IMR-90 (cell line): ENCODE measurements around the gene BEAN1. TPM values are rescaled to one million over a fixed set of nuclear protein-coding genes. Genes with fewer than 3 reads are reported as not detected.

ENCODE experiments used
- ATAC-seq: fragments of 200-7000 bp; cut with Tn5 transposase; 2 replicates; pipeline ENCODE4 v1.9.1; 2020; ENCODE audit warnings: low read depth, mild to moderate bottlenecking, moderate library complexity
- BruUV-seq: library from RNA; stranded (reverse); fragments of 400-500 nt; replicated peaks from 2 replicates; lab custom pipeline; 2021; lab: Mats Ljungman, UMichigan
- CTCF ChIA-PET: fragments of 300-600 bp; formaldehyde crosslinking; extraction: SDS; loops from one replicate; lab custom pipeline; 2021; ENCODE audit warnings: antibody characterized with exemption; lab: Yijun Ruan, JAX
- POLR2A ChIA-PET: fragments of 300-600 bp; sonication (Branson Sonifier 250); formaldehyde crosslinking; loops from one replicate; lab custom pipeline; 2022; ENCODE audit warnings: antibody characterized with exemption; ENCODE audit not compliant: unreplicated experiment; lab: Charles Lee
- DNase-seq: peaks from one replicate; pipeline ENCODE4 v3.0.0; 2013
- H2AFZ ChIP-seq: replicated peaks from 2 replicates; pipeline ENCODE3; 2013; ENCODE audit warnings: low read length, mild to moderate bottlenecking; ENCODE audit not compliant: poor library complexity
- H2AK5ac ChIP-seq: 2 replicates; pipeline ENCODE4 v1.6.1; 2013; ENCODE audit warnings: low read depth, low read length, inconsistent platforms
- H2AK9ac ChIP-seq: replicated peaks from 2 replicates; pipeline ENCODE3; 2013; ENCODE audit warnings: mild to moderate bottlenecking, low read depth, low read length, moderate library complexity; ENCODE audit not compliant: poor library complexity
- H2BK120ac ChIP-seq: 2 replicates; pipeline ENCODE4 v1.6.1; 2013; ENCODE audit warnings: low read depth, low read length, inconsistent platforms
- H2BK15ac ChIP-seq: 3 replicates; pipeline ENCODE4 v1.6.1; 2013; ENCODE audit warnings: low read depth, low read length, inconsistent platforms
- H2BK20ac ChIP-seq: 2 replicates; pipeline ENCODE4 v1.6.1; 2013; ENCODE audit warnings: low read depth, mild to moderate bottlenecking, inconsistent platforms, low read length, moderate library complexity
- H2BK5ac ChIP-seq: 2 replicates; pipeline ENCODE4 v1.6.1; 2013; ENCODE audit warnings: mild to moderate bottlenecking, low read depth, low read length, inconsistent platforms; ENCODE audit not compliant: poor library complexity, severe bottlenecking
- H3K14ac ChIP-seq: replicated peaks from 2 replicates; pipeline ENCODE4 v1.6.1; 2013; ENCODE audit warnings: low read depth, low read length, inconsistent platforms
- H3K18ac ChIP-seq: 2 replicates; pipeline ENCODE4 v1.6.1; 2013; ENCODE audit warnings: low read depth, low read length, control low read depth
- H3K23ac ChIP-seq: 2 replicates; pipeline ENCODE4 v1.6.1; 2013; ENCODE audit warnings: low read depth, low read length, inconsistent platforms
- H3K27ac ChIP-seq: 2 replicates; pipeline ENCODE4 v1.5.1; 2013; ENCODE audit warnings: mild to moderate bottlenecking, control low read depth, low read length; ENCODE audit not compliant: insufficient read depth
- H3K27me3 ChIP-seq: 2 replicates; pipeline ENCODE4 v1.6.1; 2013; ENCODE audit warnings: low read length; ENCODE audit not compliant: control insufficient read depth, insufficient read depth
- H3K36me3 ChIP-seq: 2 replicates; pipeline ENCODE4 v1.6.1; 2013; ENCODE audit warnings: low read length, mixed read lengths; ENCODE audit not compliant: control insufficient read depth, insufficient read depth
- H3K4ac ChIP-seq: 2 replicates; pipeline ENCODE4 v1.6.1; 2013; ENCODE audit warnings: low read depth, low read length, inconsistent platforms
- H3K4me1 ChIP-seq: 2 replicates; pipeline ENCODE4 v1.6.1; 2013; ENCODE audit warnings: low read length, mixed read lengths; ENCODE audit not compliant: control insufficient read depth, insufficient read depth
- H3K4me2 ChIP-seq: 2 replicates; pipeline ENCODE4 v1.6.1; 2013; ENCODE audit warnings: low read depth, mild to moderate bottlenecking, control low read depth, low read length, moderate library complexity
- H3K4me3 ChIP-seq: 2 replicates; pipeline ENCODE4 v1.5.1; 2013; ENCODE audit warnings: low read depth, mild to moderate bottlenecking, control low read depth, low read length, moderate library complexity; ENCODE audit not compliant: insufficient read depth
- H3K56ac ChIP-seq: 2 replicates; pipeline ENCODE4 v1.6.1; 2013; ENCODE audit warnings: low read length, inconsistent platforms; ENCODE audit not compliant: insufficient read depth; ENCODE audit errors: extremely low read depth
- H3K79me1 ChIP-seq, 2 experiments: 2 replicates each; pipeline ENCODE4 v1.6.1; 2013; ENCODE audit warnings: low read length in 2 of 2, inconsistent platforms in 1 of 2, low read depth in 1 of 2
- H3K9ac ChIP-seq: 2 replicates; pipeline ENCODE4 v1.6.1; 2013; ENCODE audit warnings: low read depth, low read length, control low read depth
- H3K9me1 ChIP-seq: 2 replicates; pipeline ENCODE4 v1.6.1; 2013; ENCODE audit warnings: low read length, inconsistent platforms; ENCODE audit not compliant: insufficient read depth
- H3K9me3 ChIP-seq: 2 replicates; pipeline ENCODE4 v1.6.1; 2013; ENCODE audit warnings: low read length; ENCODE audit not compliant: control insufficient read depth, insufficient read depth
- H4K20me1 ChIP-seq: 2 replicates; pipeline ENCODE4 v1.6.1; 2013; ENCODE audit warnings: low read length, inconsistent platforms; ENCODE audit not compliant: insufficient read depth
- H4K5ac ChIP-seq: 2 replicates; pipeline ENCODE4 v1.6.1; 2013; ENCODE audit warnings: mild to moderate bottlenecking, low read depth, low read length, control low read depth
- H4K8ac ChIP-seq, 2 experiments: 2 replicates each; pipeline ENCODE4 v1.6.1; 2013; ENCODE audit warnings: low read depth in 2 of 2, low read length in 2 of 2, control low read depth in 1 of 2, inconsistent platforms in 1 of 2
- H4K91ac ChIP-seq: 2 replicates; pipeline ENCODE4 v1.6.1; 2013; ENCODE audit warnings: low read depth, low read length, inconsistent platforms; ENCODE audit not compliant: insufficient read depth
- BHLHE40 ChIP-seq: fragments of 150-350 bp; IDR thresholded peaks from 2 replicates; pipeline ENCODE4 v1.6.1; 2016; ENCODE audit warnings: mild to moderate bottlenecking, low read depth, low read length
- CEBPB ChIP-seq: IDR thresholded peaks from 2 replicates; pipeline ENCODE4 v1.6.1; 2012; ENCODE audit warnings: low read depth, low read length, improper control_type of control experiment
- CHD1 ChIP-seq: IDR thresholded peaks from 2 replicates; pipeline ENCODE4 v1.6.1; 2012; ENCODE audit warnings: low read depth, low read length, improper control_type of control experiment
- FOS ChIP-seq: fragments of 150-350 bp; IDR thresholded peaks from 2 replicates; pipeline ENCODE4 v1.6.1; 2016; ENCODE audit warnings: low read depth, low read length
- MAFK ChIP-seq: IDR thresholded peaks from 2 replicates; pipeline ENCODE4 v1.6.1; 2012; ENCODE audit warnings: low read depth, low read length, improper control_type of control experiment
- MAZ ChIP-seq: IDR thresholded peaks from 2 replicates; pipeline ENCODE4 v1.6.1; 2012; ENCODE audit warnings: low read depth, mild to moderate bottlenecking, low read length, improper control_type of control experiment, moderate library complexity, borderline replicate concordance
- MXI1 ChIP-seq: IDR thresholded peaks from 2 replicates; pipeline ENCODE4 v1.6.1; 2012; ENCODE audit warnings: low read depth, mild to moderate bottlenecking, low read length, moderate library complexity, borderline replicate concordance
- NFE2L2 ChIP-seq: fragments of 150-350 bp; IDR thresholded peaks from 2 replicates; pipeline ENCODE4 v1.6.1; 2016; ENCODE audit warnings: low read depth, mild to moderate bottlenecking, low read length
- POLR2A ChIP-seq: IDR thresholded peaks from 2 replicates; pipeline ENCODE4 v1.6.1; 2012; ENCODE audit warnings: mild to moderate bottlenecking, low read depth, low read length
- RAD21 ChIP-seq: IDR thresholded peaks from 2 replicates; pipeline ENCODE4 v1.6.1; 2012; ENCODE audit warnings: low read length, improper control_type of control experiment
- RCOR1 ChIP-seq: IDR thresholded peaks from 2 replicates; pipeline ENCODE4 v1.6.1; 2012; ENCODE audit warnings: mild to moderate bottlenecking, low read length, improper control_type of control experiment; ENCODE audit not compliant: insufficient replicate concordance
- RFX5 ChIP-seq: IDR thresholded peaks from 2 replicates; pipeline ENCODE4 v1.8.0; 2012; ENCODE audit warnings: low read depth, mild to moderate bottlenecking, low read length, moderate library complexity
- SMC3 ChIP-seq: fragments of 150-350 bp; IDR thresholded peaks from 2 replicates; pipeline ENCODE4 v1.6.1; 2016; ENCODE audit warnings: low read depth, mild to moderate bottlenecking, antibody characterized with exemption, low read length, moderate library complexity
- WGBS, 2 experiments: methylation state at CpG; one replicate each; pipeline versions ENCODE4 v1.1.5 to v1.1.7; 2013; ENCODE audit warnings: missing lambda C conversion rate in 2 of 2; ENCODE audit not compliant: insufficient read length in 1 of 2; ENCODE audit errors: extremely low coverage in 2 of 2; 5-methylcytosine and 5-hydroxymethylcytosine counted together
- dilution Hi-C: fragments of 300-500 bp; cut with HindIII; formaldehyde crosslinking; loops from one replicate; pipeline ENCODE4 v1.14.3; 2018; ENCODE audit warnings: low sequenced_read_pairs; ENCODE audit not compliant: unreplicated experiment
- in situ Hi-C: fragments of 300-500 bp; cut with MboI; formaldehyde crosslinking; loops from 3 replicates; pipeline ENCODE4 v1.14.3; 2019; ENCODE audit warnings: low sequenced_read_pairs, inconsistent platforms, mixed read lengths
- intact Hi-C: fragments of 100-400 bp; cut with micrococcal nuclease; formaldehyde crosslinking; loops from 2 replicates; pipeline ENCODE4 v1.10.0; 2022
- polyA plus RNA-seq, 3 experiments: library from polyadenylated mRNA; depleted of rRNA; stranded (reverse); fragments of >200 nt; gene quantifications; 2 replicates each; pipeline ENCODE4 v1.2.3, GENCODE V29; 2012; ENCODE audit warnings: low replicate concordance in 1 of 3
- total RNA-seq: library from RNA; depleted of rRNA; stranded (reverse); fragments of >200 nt; gene quantifications from 2 replicates; pipeline ENCODE4 v1.2.3, GENCODE V29; 2012
- TF ChIP-seq, protein P1 (sequence below): fragments of 150-350 bp; IDR thresholded peaks from 2 replicates; pipeline ENCODE4 v1.6.1; 2016; ENCODE audit warnings: low read depth, mild to moderate bottlenecking, low read length, moderate library complexity, borderline replicate concordance
- TF ChIP-seq, protein P2 (sequence below): fragments of 150-350 bp; IDR thresholded peaks from 2 replicates; pipeline ENCODE4 v1.6.1; 2017; ENCODE audit warnings: mild to moderate bottlenecking, antibody characterized with exemption, low read length, low read depth

The BEAN1 gene
- total and polyA plus RNA-seq, 2 of the 4 experiments (the other 2 are of a cell fraction), result not detected

DNA sequence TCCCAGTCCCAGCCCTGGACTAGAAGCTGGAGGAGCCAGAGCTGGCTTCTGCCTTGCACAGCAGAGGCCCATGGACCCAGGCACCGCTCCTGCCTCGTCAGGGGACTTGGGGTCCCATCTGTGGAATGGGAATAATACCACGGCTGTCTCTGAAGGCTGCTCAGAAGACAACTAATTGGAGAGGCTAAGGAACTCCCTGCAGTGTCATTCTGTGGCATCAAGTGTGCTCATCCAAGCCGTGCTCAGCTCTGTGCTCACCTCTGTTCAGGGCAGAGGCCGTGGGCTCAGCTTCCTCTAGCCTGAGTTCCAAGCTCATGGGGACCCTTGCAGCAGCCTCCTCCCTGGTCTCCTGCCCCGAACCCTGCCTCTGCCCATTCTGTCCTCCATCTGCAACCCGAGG lies 31.8 kb downstream of the BEAN1 start:
- no peaks in the 10 kb centered on the region for H3K9me1 ChIP-seq
- WGBS, 2 experiments, result 87% methylated on average over 4 of the region's 7 CpGs; no CpG with 5 or more reads in 1 of the 2 experiments
- H3K4me1 ChIP-seq, result no peaks in the 10 kb centered on the region
- dilution Hi-C loops (no loop called here), intact Hi-C loops (no loop called here), in situ Hi-C loops (no loop called here)
- no peaks in the 10 kb centered on the region; the same call in 1 of the 2 replicates for H3K9me3 ChIP-seq
- H3K4me3 ChIP-seq, result no peak overlapping the region
- no peak overlapping the region for H4K8ac ChIP-seq
- no peak overlapping the region for H2BK5ac ChIP-seq
- H3K14ac ChIP-seq, result no peak overlapping the region
- H3K36me3 ChIP-seq, result no peaks in the 10 kb centered on the region
- ATAC-seq (no peak), DNase-seq (no peak)
- H3K4me2 ChIP-seq, result no peak overlapping the region
- ChIA-PET POLR2A (no interaction called here), CTCF (no interaction called here)
- H3K4ac ChIP-seq, result no peak overlapping the region
- H3K18ac ChIP-seq, result no peak overlapping the region
- H3K79me1 ChIP-seq, result no peaks in the 10 kb centered on the region
- no peak overlapping the region for H2BK15ac ChIP-seq
- no peaks in the 10 kb centered on the region for H4K20me1 ChIP-seq
- no peak overlapping the region for H4K91ac ChIP-seq
- H2AK5ac ChIP-seq, result no peak overlapping the region
- TF ChIP-seq FOS (no peak), CEBPB (no peak), MXI1 (no peak), RCOR1 (no peak), SMC3 (no peak), CHD1 (no peak), NFE2L2 (no peak), POLR2A (no peak), RAD21 (no peak), MAZ (no peak), MAFK (no peak), RFX5 (no peak), BHLHE40 (no peak)
- TF ChIP-seq, protein P1, sequence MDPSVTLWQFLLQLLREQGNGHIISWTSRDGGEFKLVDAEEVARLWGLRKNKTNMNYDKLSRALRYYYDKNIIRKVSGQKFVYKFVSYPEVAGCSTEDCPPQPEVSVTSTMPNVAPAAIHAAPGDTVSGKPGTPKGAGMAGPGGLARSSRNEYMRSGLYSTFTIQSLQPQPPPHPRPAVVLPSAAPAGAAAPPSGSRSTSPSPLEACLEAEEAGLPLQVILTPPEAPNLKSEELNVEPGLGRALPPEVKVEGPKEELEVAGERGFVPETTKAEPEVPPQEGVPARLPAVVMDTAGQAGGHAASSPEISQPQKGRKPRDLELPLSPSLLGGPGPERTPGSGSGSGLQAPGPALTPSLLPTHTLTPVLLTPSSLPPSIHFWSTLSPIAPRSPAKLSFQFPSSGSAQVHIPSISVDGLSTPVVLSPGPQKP, result no peak
- TF ChIP-seq, protein P2, sequence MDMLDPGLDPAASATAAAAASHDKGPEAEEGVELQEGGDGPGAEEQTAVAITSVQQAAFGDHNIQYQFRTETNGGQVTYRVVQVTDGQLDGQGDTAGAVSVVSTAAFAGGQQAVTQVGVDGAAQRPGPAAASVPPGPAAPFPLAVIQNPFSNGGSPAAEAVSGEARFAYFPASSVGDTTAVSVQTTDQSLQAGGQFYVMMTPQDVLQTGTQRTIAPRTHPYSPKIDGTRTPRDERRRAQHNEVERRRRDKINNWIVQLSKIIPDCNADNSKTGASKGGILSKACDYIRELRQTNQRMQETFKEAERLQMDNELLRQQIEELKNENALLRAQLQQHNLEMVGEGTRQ, result no peak
- no peak overlapping the region for H3K56ac ChIP-seq
- no peak overlapping the region for H3K27ac ChIP-seq
- no peak overlapping the region for H2BK20ac ChIP-seq
- H4K5ac ChIP-seq, result no peak overlapping the region
- H2AK9ac ChIP-seq, result no peak overlapping the region
- no TSS peak for BruUV-seq
- H2BK120ac ChIP-seq, result no peak overlapping the region
- H2AFZ ChIP-seq, result no peak overlapping the region
- H3K23ac ChIP-seq, result no peak overlapping the region
- peaks cover 55% of the 10 kb centered on the region for H3K27me3 ChIP-seq
- no peak overlapping the region for H3K9ac ChIP-seq
